GM19099 (cell line): Measurements from ENCODE around the gene PTPRN2.

Experiments
- POLR2A ChIP-seq: IDR thresholded peaks from 3 replicates; pipeline ENCODE4 v1.6.1; 2011; ENCODE audit warnings: low read depth; ENCODE audit not compliant: insufficient read length; ENCODE audit errors: extremely low read depth

PTPRN2 gene

DNA sequence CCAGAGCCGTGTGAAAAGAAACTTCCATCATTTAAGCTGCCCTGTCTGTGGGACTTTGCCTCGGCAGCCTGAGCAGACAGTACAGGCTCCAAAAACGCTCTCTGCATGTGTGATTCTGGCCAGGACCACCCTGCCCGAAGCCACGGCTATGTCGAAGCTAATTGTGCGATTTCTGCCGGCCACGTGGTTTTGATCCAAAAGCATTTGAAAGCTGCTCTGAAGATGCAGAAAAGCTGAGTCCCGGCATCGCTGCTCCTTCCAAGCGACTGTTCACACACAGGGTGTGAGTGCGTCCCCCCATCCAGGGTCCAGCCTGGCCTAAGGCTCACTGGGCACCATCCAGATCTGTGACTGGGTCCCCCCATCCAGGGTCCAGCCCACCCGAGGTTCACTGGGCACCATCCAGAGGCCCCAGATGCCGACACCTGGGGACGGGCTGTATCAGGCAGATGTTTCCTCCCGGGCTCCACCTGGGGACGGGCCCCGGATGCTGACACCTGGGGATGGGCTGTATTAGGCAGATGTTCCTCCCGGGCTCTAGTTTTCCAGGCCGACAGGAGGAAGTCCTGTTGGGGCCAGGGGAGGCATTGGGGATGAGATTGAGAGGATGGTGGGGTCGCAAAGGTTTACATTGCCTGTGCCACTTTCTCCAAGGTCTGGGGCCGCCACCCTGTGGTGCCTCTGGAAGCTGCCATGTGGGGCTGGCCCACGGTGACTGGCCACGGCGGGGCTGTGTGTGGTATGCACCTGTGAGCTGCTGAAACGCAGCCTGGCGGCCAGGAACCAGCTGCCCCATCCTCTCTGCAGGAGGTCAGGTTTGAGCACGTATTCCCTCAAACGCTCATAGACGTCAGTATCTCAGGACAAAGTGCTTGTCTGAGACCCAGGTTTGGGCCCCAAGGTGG lies 723.5 kb downstream of the PTPRN2 start:
- TF ChIP-seq POLR2A = no peak

GRCh38 chr7:157863176-157863575 lies 724.4 kb downstream of the PTPRN2 start:
- no peak for TF ChIP-seq POLR2A

- no peak for TF ChIP-seq POLR2A
Measured at GRCh38 chr7:157862731-157863130, 724.9 kb downstream of the PTPRN2 start.

GRCh38 chr7:157861551-157861950 lies 726.1 kb downstream of the PTPRN2 start:
- no peak for TF ChIP-seq POLR2A

DNA sequence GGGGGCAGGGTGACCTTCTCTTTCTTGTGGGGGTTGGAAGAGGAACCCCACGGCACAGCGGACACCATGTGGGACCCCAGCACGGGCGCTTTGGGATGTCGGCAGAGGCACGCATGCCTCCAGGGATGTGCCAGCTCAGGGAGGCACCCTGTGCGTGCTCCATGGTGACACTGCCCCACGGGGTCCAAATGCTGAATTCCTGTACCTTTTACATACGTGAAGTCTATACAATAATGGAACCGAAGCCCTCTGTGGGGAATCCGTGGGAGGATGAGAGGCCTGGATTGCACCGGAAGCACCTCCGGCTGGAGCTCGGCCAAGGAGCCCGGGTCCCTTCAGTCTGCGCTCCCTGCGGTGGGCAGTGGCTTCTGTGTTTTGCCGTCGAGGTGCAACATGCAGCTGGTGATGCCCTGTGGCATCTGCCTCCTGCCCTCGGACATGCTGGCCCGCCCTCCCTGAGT lies 726.6 kb downstream of the PTPRN2 start:
- TF ChIP-seq POLR2A = no peak

- no peak for TF ChIP-seq POLR2A
Measured at GRCh38 chr7:157860406-157860805, 727.2 kb downstream of the PTPRN2 start.

DNA sequence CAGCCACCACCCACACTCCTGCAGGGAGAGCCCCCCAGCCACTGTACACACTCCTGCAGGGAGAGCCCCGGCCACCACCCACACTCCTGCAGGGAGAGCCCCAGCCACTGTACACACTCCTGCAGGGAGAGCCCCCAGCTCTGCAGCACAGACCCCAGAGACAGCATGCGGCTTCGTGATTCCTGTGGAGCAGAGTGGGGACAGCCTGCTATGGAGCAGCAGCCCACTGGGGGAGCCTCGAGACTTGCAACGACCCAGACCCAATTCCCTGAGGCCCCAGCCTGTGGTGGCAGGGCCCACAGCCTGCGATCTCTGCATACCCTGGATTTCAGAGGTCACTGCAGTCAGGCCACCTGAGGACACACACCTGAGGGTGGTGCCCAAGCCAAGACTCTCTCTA lies 727.7 kb downstream of the PTPRN2 start:
- no peak for TF ChIP-seq POLR2A

GRCh38 chr7:157857578-157858075 lies 730.0 kb downstream of the PTPRN2 start:
- TF ChIP-seq POLR2A = no peak

- TF ChIP-seq POLR2A = no peak
Measured at GRCh38 chr7:157856873-157857577, 730.6 kb downstream of the PTPRN2 start.

GRCh38 chr7:157855452-157856213 lies 732.0 kb downstream of the PTPRN2 start:
- no peak for TF ChIP-seq POLR2A

GRCh38 chr7:157855016-157855415 lies 732.6 kb downstream of the PTPRN2 start:
- no peak for TF ChIP-seq POLR2A

DNA sequence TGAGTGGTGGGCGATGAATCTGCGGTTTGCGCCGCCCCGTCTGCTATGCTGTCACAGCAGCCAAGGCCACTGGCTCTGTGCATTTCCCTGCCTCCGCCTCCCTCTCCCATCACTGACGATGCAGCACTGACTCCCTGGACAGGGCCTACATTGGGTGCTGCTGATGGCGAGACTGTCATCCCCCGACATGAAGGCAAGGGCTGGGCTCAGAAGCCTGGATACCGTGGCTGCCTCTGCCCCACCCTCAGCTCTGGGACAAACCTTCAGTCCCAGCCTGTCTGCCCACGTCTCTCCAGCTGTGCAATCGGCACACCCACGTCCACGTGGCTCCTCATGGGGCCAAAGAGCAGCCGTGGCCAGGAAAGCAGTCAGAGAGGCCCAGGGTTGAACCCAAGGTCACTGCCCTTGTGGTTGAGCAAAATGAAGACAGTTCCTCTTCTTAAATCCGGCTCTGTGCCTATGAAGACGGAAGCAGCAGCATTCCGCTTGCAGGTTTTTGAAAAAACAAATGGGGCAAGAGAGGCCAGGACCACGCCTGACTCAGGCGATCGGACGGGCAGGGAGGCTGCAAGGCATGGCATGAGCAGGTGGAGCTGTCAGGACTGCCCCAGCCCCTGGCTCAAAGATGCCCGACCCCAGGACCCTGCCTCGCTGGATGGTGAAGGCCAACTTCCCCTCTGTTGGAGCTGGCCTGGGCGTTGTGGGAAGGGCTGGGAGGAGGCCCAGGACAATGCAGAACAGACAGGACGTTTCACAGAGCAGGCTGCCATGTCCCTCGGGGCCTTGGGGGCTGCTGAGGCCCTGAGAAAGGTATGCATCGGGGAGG lies 733.3 kb downstream of the PTPRN2 start:
- TF ChIP-seq POLR2A = no peak

GRCh38 chr7:157853789-157854065 lies 733.9 kb downstream of the PTPRN2 start:
- TF ChIP-seq POLR2A = no peak

DNA sequence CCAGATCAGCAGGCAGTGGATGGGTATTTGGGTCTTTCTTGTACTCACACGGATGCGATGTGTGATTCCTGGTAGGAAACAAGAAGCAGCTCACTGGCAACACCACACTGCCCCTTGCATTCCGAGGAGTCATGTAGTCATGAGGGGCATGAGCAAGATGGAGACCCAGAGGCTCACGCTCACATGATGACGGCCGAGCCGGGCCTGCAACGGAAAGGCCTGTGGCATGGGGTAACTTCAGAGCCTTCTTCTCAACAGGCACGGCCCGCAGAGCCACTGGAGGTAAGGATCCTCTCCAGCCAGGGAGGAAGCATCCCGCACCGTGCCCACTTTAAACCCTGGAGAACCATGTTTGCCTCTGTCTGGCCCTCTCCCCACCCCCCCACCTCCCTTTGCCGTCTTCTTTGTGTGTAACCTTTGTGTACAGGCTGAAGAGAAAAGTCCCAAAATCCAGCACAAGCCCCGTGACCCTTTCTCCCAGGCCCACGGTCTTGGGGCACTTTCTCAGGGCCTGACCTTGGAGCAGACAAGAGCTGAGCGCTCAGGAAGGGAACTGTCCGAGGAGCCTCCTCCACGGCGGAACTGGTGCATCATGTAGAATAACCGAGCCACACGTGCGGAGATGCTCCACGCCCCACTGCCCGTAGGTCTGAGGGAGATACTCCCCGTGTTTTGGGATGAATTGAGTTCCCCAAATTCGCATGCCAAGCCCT lies 734.4 kb downstream of the PTPRN2 start:
- TF ChIP-seq POLR2A = no peak
